ENCODE results near the gene HIVEP2. TPM values are rescaled to one million over a fixed set of nuclear protein-coding genes. Genes with fewer than 3 reads are reported as not detected.

Gene HIVEP2
- total RNA-seq, 1 experiment from 2014 or later, result 4.2 TPM

DNA sequence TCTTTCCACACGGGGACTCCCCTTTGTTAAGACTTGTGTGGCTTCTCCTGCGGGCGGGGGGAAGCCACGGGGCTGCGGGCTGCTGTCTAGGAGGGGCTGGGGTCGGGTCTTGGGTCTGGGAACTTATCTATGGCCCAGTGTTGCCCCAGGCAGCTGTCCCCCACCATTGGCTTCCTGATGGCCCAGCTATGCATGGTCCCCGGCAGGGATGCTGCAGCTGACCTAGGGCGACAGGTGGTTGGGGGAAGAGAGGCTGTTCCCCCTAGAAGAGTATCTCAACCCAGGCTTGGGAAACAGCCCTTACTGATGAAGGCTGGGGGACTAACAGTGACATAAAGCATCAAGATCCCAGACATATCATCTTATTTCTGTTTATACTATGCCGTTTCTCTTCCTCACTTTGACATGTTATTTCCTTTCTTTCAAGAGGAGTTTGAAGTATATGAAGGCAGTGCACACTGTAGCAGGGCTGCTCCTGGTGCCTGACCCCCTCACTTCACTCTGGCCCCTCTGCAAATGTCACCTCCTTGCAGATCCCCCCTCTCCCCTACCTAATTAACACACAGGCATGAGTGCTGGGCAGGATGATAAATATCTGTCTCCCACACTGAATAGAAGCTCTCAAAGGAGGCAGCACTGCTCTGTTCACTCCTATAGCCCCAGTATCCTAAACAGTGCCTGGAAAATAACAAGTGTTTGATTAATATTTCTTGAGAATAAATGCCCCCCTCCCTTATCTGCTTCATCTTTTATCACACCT, 87.0 kb downstream of the HIVEP2 start:
- Histone ChIP-seq H3K4ac (ENCODE audit: low read depth, low read length) (no peak overlapping the region), H3K23ac (ENCODE audit: insufficient read length, low read depth, low read length) (no peak overlapping the region), H3K14ac (ENCODE audit: insufficient read depth, low read length) (no peak overlapping the region), H2BK5ac (ENCODE audit: insufficient read length, low read length) (no peak overlapping the region), H2BK12ac (ENCODE audit: insufficient read length, low read depth, low read length) (no peak overlapping the region), H3K23me2 (ENCODE audit: insufficient read length, low read depth, low read length, poor library complexity, severe bottlenecking) (no peaks in the 10 kb centered on the region), H3K27ac (ENCODE audit: insufficient read length, low read depth, low read length) (no peak overlapping the region), H3K4me1 (ENCODE audit: insufficient read depth, low read length) (peaks cover 8% of the 10 kb centered on the region), H4K91ac (ENCODE audit: insufficient read length, low read depth, low read length) (no peak overlapping the region), H3K56ac (ENCODE audit: insufficient read length, low read depth, low read length) (no peak overlapping the region), H2AK5ac (ENCODE audit: insufficient read length, low read length) (no peak overlapping the region), H3K27me3 (ENCODE audit: insufficient read depth, low read length) (no peaks in the 10 kb centered on the region), H2AFZ (ENCODE audit: low read length) (no peak overlapping the region), H3K79me1 (ENCODE audit: insufficient read depth, low read depth, low read length, poor library complexity, severe bottlenecking) (no peaks in the 10 kb centered on the region), H2BK15ac (ENCODE audit: low read depth, low read length) (no peak overlapping the region), H3K9me3 (ENCODE audit: control insufficient read depth, low read depth, low read length) (no peaks in the 10 kb centered on the region), H2BK120ac (ENCODE audit: low read depth, low read length, poor library complexity, severe bottlenecking) (no peak overlapping the region), H3K18ac (ENCODE audit: insufficient read length, low read depth, low read length) (no peak overlapping the region), H3K9ac (ENCODE audit: extremely low read depth, insufficient read length, low read length) (no peak overlapping the region), H4K5ac (ENCODE audit: insufficient read length, low read depth, low read length) (no peak overlapping the region), H4K20me1 (ENCODE audit: control insufficient read depth, insufficient read depth, insufficient read length) (no peaks in the 10 kb centered on the region), H2BK20ac (ENCODE audit: low read depth, low read length, poor library complexity, severe bottlenecking) (no peak overlapping the region), H3K4me2 (ENCODE audit: insufficient read depth, insufficient read length, low read length) (no peak overlapping the region), H4K8ac (replicated peaks; ENCODE audit: insufficient read length, low read depth, low read length) (no peak overlapping the region), H3T11ph (ENCODE audit: low read length) (no peak overlapping the region), H3K79me2 (ENCODE audit: insufficient read depth, low read length) (no peaks in the 10 kb centered on the region)
- H3K27ac Mint-ChIP-seq, result no peak overlapping the region
- whole genome bisulfite sequencing (ENCODE audit: extremely low coverage, insufficient read length, low lambda C conversion rate), result no CpG with 5 or more reads among the region's 9 CpGs
- H3K27me3 Mint-ChIP-seq (ENCODE audit: low read depth), result no peaks in the 10 kb centered on the region
- H3K36me3 Mint-ChIP-seq (ENCODE audit: insufficient read depth in 1 of 3, low read depth in 3 of 3), result peaks cover 3 to 10% (median 8%) of the 10 kb centered on the region in 3 experiments; a peak in 5 of 7 replicates
- H3K9me3 Mint-ChIP-seq, result peaks cover 0 to 3% of the 10 kb centered on the region in 2 experiments; a peak in 2 of 5 replicates
- no peak for TF ChIP-seq CTCF (conservative IDR thresholded peaks at IDR 0.05)
- no peak overlapping the region for H3K4me3 Mint-ChIP-seq
- no peak for DNase-seq
- peaks cover 39 to 42% of the 10 kb centered on the region in 2 experiments for H3K4me1 Mint-ChIP-seq
